Suprapubic skin (tissue), 3 donors: ENCODE data around the gene JSRP1.

Experiments used
- POLR2A ChIP-seq, 2 donors: fragments of 450-650 bp; IDR thresholded peaks; one replicate each; pipeline ENCODE4 v1.6.1; 2017; ENCODE audit warnings: antibody characterized with exemption in 2 of 2, mild to moderate bottlenecking in 2 of 2, moderate library complexity in 2 of 2
- TF ChIP-seq, protein P1 (sequence below), 2 donors: fragments of 200-600 bp in 1 of 2; fragments of 450-650 bp in 1 of 2; sonication (generic) in 1 of 2; IDR thresholded peaks; one replicate each; pipeline ENCODE4 v1.5.1; 2016 to 2019; ENCODE audit warnings: antibody characterized with exemption in 2 of 2, mild to moderate bottlenecking in 1 of 2, moderate library complexity in 1 of 2

DNA sequence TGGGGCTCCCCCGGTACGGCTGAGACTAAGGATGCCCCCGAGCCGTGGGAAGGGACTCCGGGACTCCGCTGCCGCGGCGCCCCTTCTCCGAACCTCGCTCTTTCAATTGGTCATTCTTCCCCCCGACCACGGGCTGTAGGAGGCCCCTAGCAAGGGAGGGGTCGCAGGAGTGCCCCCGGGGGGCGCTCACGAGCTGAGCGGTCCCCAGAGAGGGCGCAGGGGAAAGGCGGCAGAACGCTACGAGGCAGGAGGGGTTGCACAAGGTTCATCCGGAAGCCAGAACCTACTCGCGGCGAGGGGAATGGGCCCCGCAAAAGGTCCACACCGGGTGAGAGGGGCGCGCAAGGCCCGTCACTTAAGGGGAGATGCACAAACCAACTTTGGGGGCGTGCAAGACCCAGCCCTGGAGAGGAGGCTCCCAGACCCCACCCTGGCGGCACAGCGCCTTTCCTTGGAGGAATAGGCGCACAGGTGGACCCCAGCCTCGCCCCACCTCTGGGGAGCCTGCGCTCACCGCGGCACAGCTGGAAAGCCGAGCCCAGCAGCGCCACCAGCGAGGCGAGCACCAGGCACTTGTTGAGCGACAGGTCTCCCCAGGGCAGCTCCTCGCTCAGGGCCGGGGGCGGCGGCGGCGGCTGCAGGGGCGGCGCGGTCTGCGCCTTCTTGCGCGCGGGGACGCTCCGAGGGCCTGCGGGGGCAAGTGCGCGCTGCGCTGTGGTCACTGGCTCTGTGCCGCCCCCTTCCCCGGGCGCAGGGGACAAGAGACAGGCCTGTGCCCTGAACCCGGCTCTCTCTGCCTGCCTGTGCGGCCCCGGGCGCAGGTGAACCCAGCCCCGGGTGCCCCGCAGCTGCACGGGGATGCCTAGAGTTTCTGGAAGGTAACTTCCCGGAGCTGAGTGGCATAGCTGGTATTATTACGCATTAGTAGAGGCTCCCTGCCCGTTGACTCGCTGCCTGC lies 2.8 kb downstream of the JSRP1 start:
- TF ChIP-seq, protein P1, sequence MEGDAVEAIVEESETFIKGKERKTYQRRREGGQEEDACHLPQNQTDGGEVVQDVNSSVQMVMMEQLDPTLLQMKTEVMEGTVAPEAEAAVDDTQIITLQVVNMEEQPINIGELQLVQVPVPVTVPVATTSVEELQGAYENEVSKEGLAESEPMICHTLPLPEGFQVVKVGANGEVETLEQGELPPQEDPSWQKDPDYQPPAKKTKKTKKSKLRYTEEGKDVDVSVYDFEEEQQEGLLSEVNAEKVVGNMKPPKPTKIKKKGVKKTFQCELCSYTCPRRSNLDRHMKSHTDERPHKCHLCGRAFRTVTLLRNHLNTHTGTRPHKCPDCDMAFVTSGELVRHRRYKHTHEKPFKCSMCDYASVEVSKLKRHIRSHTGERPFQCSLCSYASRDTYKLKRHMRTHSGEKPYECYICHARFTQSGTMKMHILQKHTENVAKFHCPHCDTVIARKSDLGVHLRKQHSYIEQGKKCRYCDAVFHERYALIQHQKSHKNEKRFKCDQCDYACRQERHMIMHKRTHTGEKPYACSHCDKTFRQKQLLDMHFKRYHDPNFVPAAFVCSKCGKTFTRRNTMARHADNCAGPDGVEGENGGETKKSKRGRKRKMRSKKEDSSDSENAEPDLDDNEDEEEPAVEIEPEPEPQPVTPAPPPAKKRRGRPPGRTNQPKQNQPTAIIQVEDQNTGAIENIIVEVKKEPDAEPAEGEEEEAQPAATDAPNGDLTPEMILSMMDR (IDR thresholded peaks at IDR 0.05) = no peak
- no peak for TF ChIP-seq POLR2A (IDR thresholded peaks at IDR 0.05)
